Smooth muscle cell (in vitro differentiated cells): ENCODE measurements around the gene SHFL. TPM values are rescaled to one million over a fixed set of nuclear protein-coding genes. Genes with fewer than 3 reads are reported as not detected.

Experiments
- DNase-seq: peaks from one replicate; lab custom pipeline; 2025; ENCODE audit not compliant: unreplicated experiment; lab: John Stamatoyannopoulos, UW
- H2AFZ ChIP-seq: fragments of 200-600 bp; sonication (generic); 2 replicates; pipeline ENCODE4 v1.6.0; 2016; ENCODE audit warnings: antibody characterized with exemption, low read depth, mild to moderate bottlenecking
- H3F3A ChIP-seq: fragments of 200-600 bp; sonication (generic); 2 replicates; pipeline ENCODE4 v1.6.0; 2017; ENCODE audit warnings: antibody characterized with exemption, low read depth
- H3K27ac ChIP-seq: fragments of 200-600 bp; sonication (generic); 2 replicates; pipeline ENCODE4 v1.5.1; 2016; ENCODE audit warnings: low read depth, mild to moderate bottlenecking
- H3K27me3 ChIP-seq: fragments of 200-600 bp; sonication (generic); 2 replicates; pipeline ENCODE4 v1.6.1; 2016; ENCODE audit warnings: low read depth, mild to moderate bottlenecking
- H3K36me3 ChIP-seq: fragments of 200-600 bp; sonication (generic); 2 replicates; pipeline ENCODE4 v1.5.1; 2016; ENCODE audit warnings: low read depth
- H3K4me1 ChIP-seq: fragments of 200-600 bp; sonication (generic); 2 replicates; pipeline ENCODE4 v1.5.1; 2016; ENCODE audit warnings: low read depth
- H3K4me2 ChIP-seq: fragments of 200-600 bp; sonication (generic); 2 replicates; pipeline ENCODE4 v1.6.0; 2016; ENCODE audit warnings: mild to moderate bottlenecking
- H3K4me3 ChIP-seq: fragments of 200-600 bp; sonication (generic); 2 replicates; pipeline ENCODE4 v1.5.1; 2016; ENCODE audit warnings: mild to moderate bottlenecking
- H3K79me2 ChIP-seq: fragments of 200-600 bp; sonication (generic); 2 replicates; pipeline ENCODE4 v1.6.0; 2016; ENCODE audit warnings: low read depth, mild to moderate bottlenecking
- H3K9ac ChIP-seq: fragments of 200-600 bp; sonication (generic); 2 replicates; pipeline ENCODE4 v1.6.0; 2016; ENCODE audit warnings: low read depth
- H3K9me3 ChIP-seq: fragments of 200-600 bp; sonication (generic); replicated peaks from 2 replicates; pipeline ENCODE4 v1.5.1; 2016; ENCODE audit warnings: low read depth
- H4K20me1 ChIP-seq: fragments of 200-600 bp; sonication (generic); 2 replicates; pipeline ENCODE4 v1.6.0; 2016; ENCODE audit warnings: low read depth
- CTCF ChIP-seq: fragments of 200-600 bp; sonication (generic); IDR thresholded peaks from 2 replicates; pipeline ENCODE4 v1.5.1; 2017; ENCODE audit warnings: borderline replicate concordance, mild to moderate bottlenecking, antibody characterized with exemption; ENCODE audit not compliant: insufficient read depth, poor library complexity, severe bottlenecking
- WGBS: methylation state at CpG from one replicate; pipeline ENCODE4 v1.1.7; 2016; ENCODE audit warnings: low lambda C conversion rate; 5-methylcytosine and 5-hydroxymethylcytosine counted together
- polyA plus RNA-seq: library from polyadenylated mRNA; unstranded; fragments of >200 nt; fragmentation: Nextera tagmentation; extraction: Ambion mirVana; gene quantifications from 2 replicates; pipeline ENCODE4 v1.2.1, GENCODE V29; 2016
- total RNA-seq: library from RNA; depleted of rRNA; stranded (reverse); fragments of >200 nt; gene quantifications from 2 replicates; pipeline ENCODE4 v1.2.3, GENCODE V29; 2014

Gene SHFL
- total RNA-seq, result 13.7 and 15.6 TPM in 2 replicates
- polyA plus RNA-seq, result 22.6 and 28.7 TPM in 2 replicates

GRCh38 chr19:10085641-10086590 is at the start of gene SHFL:
Gene SHFL (plus strand): TSS chr19:10086317. CDS start chr19:10086428, 111 bp downstream.
- Histone ChIP-seq H2AFZ (peak within 1 kb of the TSS; percentile 78), H3K4me2 (peak within 1 kb of the TSS; percentile 93), H3K9ac (peak within 1 kb of the TSS; percentile 50), H3K4me3 (peak within 1 kb of the TSS; percentile 82), H3K27me3 (peaks cover 5% of the 10 kb centered on the region), H3F3A (no peaks in the 10 kb centered on the region), H3K4me1 (no peaks in the 10 kb centered on the region), H3K27ac (no peak within 1 kb of the TSS), H3K36me3 (no peaks in the 10 kb centered on the region), H4K20me1 (no peaks in the 10 kb centered on the region), H3K79me2 (no peaks in the 10 kb centered on the region), H3K9me3 (no peaks in the 10 kb centered on the region)
- no peak for TF ChIP-seq CTCF
- peak; percentile 9 for DNase-seq
- WGBS, result 12% methylated on average over 44 of the region's 81 CpGs

GRCh38 chr19:10036601-10037071 is 49.5 kb upstream of the SHFL start:
- no peak for TF ChIP-seq CTCF
- Histone ChIP-seq H3K79me2 (no peaks in the 10 kb centered on the region), H4K20me1 (no peaks in the 10 kb centered on the region), H3K27me3 (peaks cover 20% of the 10 kb centered on the region), H3K4me1 (no peaks in the 10 kb centered on the region), H3K9ac (no peak overlapping the region), H3K9me3 (no peaks in the 10 kb centered on the region), H3F3A (no peaks in the 10 kb centered on the region), H3K27ac (no peak overlapping the region), H2AFZ (no peak overlapping the region), H3K4me3 (no peak overlapping the region), H3K4me2 (no peak overlapping the region), H3K36me3 (no peaks in the 10 kb centered on the region)
- WGBS, result 81% methylated on average over 5 of the region's 5 CpGs
- DNase-seq, result no peak

- Histone ChIP-seq H4K20me1 (no peaks in the 10 kb centered on the region), H3K4me1 (no peaks in the 10 kb centered on the region), H2AFZ (no peak overlapping the region), H3K9ac (no peak overlapping the region), H3F3A (no peaks in the 10 kb centered on the region), H3K4me3 (no peak overlapping the region), H3K27me3 (peaks cover 16% of the 10 kb centered on the region), H3K27ac (no peak overlapping the region), H3K79me2 (no peaks in the 10 kb centered on the region), H3K4me2 (no peak overlapping the region), H3K36me3 (no peaks in the 10 kb centered on the region), H3K9me3 (peaks cover under 1% of the 10 kb centered on the region)
- TF ChIP-seq CTCF, result no peak
- DNase-seq, result no peak
- WGBS, result 49% methylated on average over 4 of the region's 4 CpGs
These were observed 48.8 kb upstream of the SHFL start for GRCh38 chr19:10037367-10037766.
